SK-N-SH treated with all-trans-retinoic acid at 6 μM for 48 hours (cell line): ENCODE results near the gene OR9Q1.

Experiments used
- ATAC-seq: fragments of 200-7000 bp; cut with Tn5 transposase; 3 replicates; pipeline ENCODE4 v1.9.1; 2020; ENCODE audit warnings: mild to moderate bottlenecking, moderate library complexity
- ARNTL ChIP-seq: fragments of 450-650 bp; formaldehyde crosslinking; IDR thresholded peaks from 2 replicates; pipeline ENCODE4 v1.5.0; 2020; ENCODE audit warnings: low read depth, mild to moderate bottlenecking, moderate library complexity, borderline replicate concordance
- BACH2 ChIP-seq: fragments of 250-450 bp; sonication (Bioruptor Pico); IDR thresholded peaks from 2 replicates; pipeline ENCODE4 v1.9.0; 2021; ENCODE audit warnings: mild to moderate bottlenecking, borderline replicate concordance
- CREB5 ChIP-seq: fragments of 250-450 bp; sonication (Bioruptor Pico); IDR thresholded peaks from 2 replicates; pipeline ENCODE4 v1.5.1; 2020; ENCODE audit warnings: low read depth, mild to moderate bottlenecking, moderate library complexity
- CSRNP3 ChIP-seq: fragments of 250-450 bp; sonication (Bioruptor Pico); IDR thresholded peaks from 2 replicates; pipeline ENCODE4 v1.5.1; 2021; ENCODE audit warnings: mild to moderate bottlenecking, moderate library complexity
- ESRRG ChIP-seq: fragments of 250-450 bp; sonication (Bioruptor Pico); IDR thresholded peaks from 2 replicates; pipeline ENCODE4 v1.6.1; 2021; ENCODE audit warnings: mild to moderate bottlenecking
- GLIS3 ChIP-seq: fragments of 250-450 bp; sonication (Bioruptor Pico); IDR thresholded peaks from 2 replicates; pipeline ENCODE4 v1.5.0; 2020; ENCODE audit warnings: mild to moderate bottlenecking, moderate library complexity
- ISL1 ChIP-seq: fragments of 250-450 bp; sonication (Bioruptor Pico); IDR thresholded peaks from 2 replicates; pipeline ENCODE4 v2.1.2; 2022; ENCODE audit warnings: mild to moderate bottlenecking, moderate library complexity
- OSR1 ChIP-seq: fragments of 250-450 bp; sonication (Bioruptor Pico); IDR thresholded peaks from 2 replicates; pipeline ENCODE4 v1.8.0; 2022; ENCODE audit warnings: moderate library complexity, mild to moderate bottlenecking, inconsistent platforms
- PATZ1 ChIP-seq: fragments of 250-450 bp; sonication (Bioruptor Pico); IDR thresholded peaks from 2 replicates; pipeline ENCODE4 v1.8.0; 2020; ENCODE audit warnings: mild to moderate bottlenecking, moderate library complexity, borderline replicate concordance
- PPARA ChIP-seq: fragments of 250-450 bp; sonication (Bioruptor Pico); IDR thresholded peaks from 2 replicates; pipeline ENCODE4 v1.5.0; 2020; ENCODE audit warnings: mild to moderate bottlenecking, borderline replicate concordance
- RARB ChIP-seq: fragments of 250-450 bp; sonication (Bioruptor Pico); IDR thresholded peaks from 2 replicates; pipeline ENCODE4 v1.8.0; 2021; ENCODE audit warnings: mild to moderate bottlenecking, moderate library complexity
- SNAI2 ChIP-seq: fragments of 250-450 bp; sonication (Bioruptor Pico); IDR thresholded peaks from 2 replicates; pipeline ENCODE4 v1.5.0; 2020; ENCODE audit warnings: mild to moderate bottlenecking, moderate library complexity
- TCF4 ChIP-seq: fragments of 250-450 bp; sonication (Bioruptor Pico); IDR thresholded peaks from 2 replicates; pipeline ENCODE4 v1.8.0; 2021; ENCODE audit warnings: mild to moderate bottlenecking, moderate library complexity, borderline replicate concordance
- TOX ChIP-seq: fragments of 250-450 bp; sonication (Bioruptor Pico); IDR thresholded peaks from 2 replicates; pipeline ENCODE4 v1.8.0; 2021; ENCODE audit warnings: mild to moderate bottlenecking, moderate library complexity, borderline replicate concordance
- TSHZ2 ChIP-seq: fragments of 250-450 bp; sonication (Bioruptor Pico); IDR thresholded peaks from 2 replicates; pipeline ENCODE4 v1.5.0; 2020; ENCODE audit warnings: mild to moderate bottlenecking, moderate library complexity
- ZC3H10 ChIP-seq: fragments of 250-450 bp; sonication (Bioruptor Pico); IDR thresholded peaks from 2 replicates; pipeline ENCODE4 v1.5.1; 2021; ENCODE audit warnings: mild to moderate bottlenecking, moderate library complexity
- ZFP3 ChIP-seq: fragments of 250-450 bp; sonication (Bioruptor Pico); IDR thresholded peaks from 2 replicates; pipeline ENCODE4 v1.5.0; 2020; ENCODE audit warnings: mild to moderate bottlenecking, moderate library complexity
- ZFP30 ChIP-seq: fragments of 450-650 bp; formaldehyde crosslinking; IDR thresholded peaks from 2 replicates; pipeline ENCODE4 v1.5.0; 2022; ENCODE audit warnings: mild to moderate bottlenecking, moderate library complexity
- ZNF565 ChIP-seq: fragments of 450-650 bp; formaldehyde crosslinking; conservative IDR thresholded peaks from 2 replicates; pipeline ENCODE4 v1.5.0; 2020; ENCODE audit warnings: low read depth, mild to moderate bottlenecking, moderate library complexity
- ZNF70 ChIP-seq: fragments of 450-650 bp; formaldehyde crosslinking; IDR thresholded peaks from 2 replicates; pipeline ENCODE4 v1.5.0; 2020; ENCODE audit warnings: mild to moderate bottlenecking, moderate library complexity
- ZNF8 ChIP-seq: fragments of 450-650 bp; formaldehyde crosslinking; IDR thresholded peaks from 2 replicates; pipeline ENCODE4 v1.5.0; 2020; ENCODE audit warnings: mild to moderate bottlenecking, moderate library complexity

The OR9Q1 gene

GRCh38 chr11:58039589-58039988, 15.9 kb downstream of the OR9Q1 start:
- no peak for ATAC-seq
- TF ChIP-seq ESRRG (CRISPR knock-in tag), result no peak
- TF ChIP-seq CREB5 (CRISPR knock-in tag), result no peak
- no peak for TF ChIP-seq ZFP3
- TF ChIP-seq PPARA (CRISPR knock-in tag), result no peak
- no peak for TF ChIP-seq GLIS3 (CRISPR knock-in tag)
- TF ChIP-seq ZNF70 (CRISPR knock-in tag), result no peak
- no peak for TF ChIP-seq ARNTL (CRISPR knock-in tag)
- TF ChIP-seq BACH2, result no peak
- TF ChIP-seq, all 23 proteins: peak for 0

- no peak for TF ChIP-seq PPARA (CRISPR knock-in tag)
- no peak for TF ChIP-seq RARB
- TF ChIP-seq ISL1 (CRISPR knock-in tag), result no peak
- TF ChIP-seq OSR1 (CRISPR knock-in tag), result no peak
- no peak for TF ChIP-seq TSHZ2 (CRISPR knock-in tag)
- TF ChIP-seq ZNF8 (CRISPR knock-in tag), result no peak
- no peak for TF ChIP-seq GLIS3 (CRISPR knock-in tag)
- no peak for TF ChIP-seq TCF4 (CRISPR knock-in tag)
- no peak for TF ChIP-seq ESRRG (CRISPR knock-in tag)
- TF ChIP-seq SNAI2 (CRISPR knock-in tag), result no peak
- TF ChIP-seq ZNF565, result no peak
- no peak for TF ChIP-seq ZNF70 (CRISPR knock-in tag)
- no peak for TF ChIP-seq ZFP3
- no peak for ATAC-seq
Measured at GRCh38 chr11:58043379-58043778, 19.7 kb downstream of the OR9Q1 start.

- no peak for ATAC-seq
- no peak for TF ChIP-seq ZNF8 (CRISPR knock-in tag)
Measured at GRCh38 chr11:58046231-58046630, 22.6 kb downstream of the OR9Q1 start.

GRCh38 chr11:58047818-58048217, 24.1 kb downstream of the OR9Q1 start:
- no peak for ATAC-seq
- TF ChIP-seq ISL1 (CRISPR knock-in tag) (no peak), RARB (no peak), PPARA (CRISPR knock-in tag) (no peak), ZNF8 (CRISPR knock-in tag) (no peak), ZNF70 (CRISPR knock-in tag) (no peak), ZFP30 (CRISPR knock-in tag) (no peak), TOX (no peak), CREB5 (CRISPR knock-in tag) (no peak), ZNF565 (no peak), BACH2 (no peak), ZC3H10 (no peak), PATZ1 (CRISPR knock-in tag) (no peak), CSRNP3 (CRISPR knock-in tag) (no peak), TSHZ2 (CRISPR knock-in tag) (no peak), OSR1 (CRISPR knock-in tag) (no peak)
- TF ChIP-seq, all 23 proteins: peak for 0
